Endothelial cell of umbilical vein (primary cell): ENCODE results near the gene CCR5.

Experiments
- CTCF ChIP-seq, 2 donors: IDR thresholded peaks; 1 replicate in 1 of 2; 2 replicates in 1 of 2; pipeline ENCODE4 v1.5.1; 2011; ENCODE audit warnings: low read length in 2 of 2, mild to moderate bottlenecking in 2 of 2, moderate library complexity in 2 of 2, control low read depth in 1 of 2, inconsistent platforms in 1 of 2, low read depth in 1 of 2; ENCODE audit not compliant: insufficient read depth in 1 of 2; ENCODE audit errors: extremely low read depth in 1 of 2
- EZH2 ChIP-seq: IDR thresholded peaks from 2 replicates; pipeline ENCODE4 v1.6.1; 2012; ENCODE audit warnings: borderline replicate concordance, low read depth, mild to moderate bottlenecking, moderate library complexity, low read length, inconsistent platforms; ENCODE audit not compliant: severe bottlenecking
- MAX ChIP-seq: IDR thresholded peaks from 2 replicates; pipeline ENCODE4 v1.6.1; 2011; ENCODE audit not compliant: insufficient read depth, insufficient read length
- MYC ChIP-seq: IDR thresholded peaks from one replicate; pipeline ENCODE4 v1.6.1; 2011; ENCODE audit warnings: mild to moderate bottlenecking, low read depth, low read length
- POLR2A ChIP-seq: IDR thresholded peaks from 2 replicates; pipeline ENCODE4 v1.6.1; 2012; ENCODE audit warnings: low read depth, mild to moderate bottlenecking, control low read depth, low read length

GRCh38 chr3:46417841-46418611 lies 47.3 kb downstream of the CCR5 start:
- TF ChIP-seq CTCF (IDR thresholded peaks at IDR 0.05; ENCODE audit: extremely low read depth in 1 of 2, insufficient read depth in 1 of 2, low read depth in 1 of 2, low read length in 2 of 2) (no peak), EZH2 (no peak), POLR2A (no peak), MAX (no peak), MYC (no peak)
